Smooth muscle cell (in vitro differentiated cells): Measurements from ENCODE around the gene B3GALT4. TPM values are rescaled to one million over a fixed set of nuclear protein-coding genes. Genes with fewer than 3 reads are reported as not detected.

ENCODE experiments used
- DNase-seq: peaks from one replicate; lab custom pipeline; 2025; ENCODE audit not compliant: unreplicated experiment; lab: John Stamatoyannopoulos, UW
- H2AFZ ChIP-seq: fragments of 200-600 bp; sonication (generic); 2 replicates; pipeline ENCODE4 v1.6.0; 2016; ENCODE audit warnings: antibody characterized with exemption, low read depth, mild to moderate bottlenecking
- H3F3A ChIP-seq: fragments of 200-600 bp; sonication (generic); 2 replicates; pipeline ENCODE4 v1.6.0; 2017; ENCODE audit warnings: antibody characterized with exemption, low read depth
- H3K27ac ChIP-seq: fragments of 200-600 bp; sonication (generic); 2 replicates; pipeline ENCODE4 v1.5.1; 2016; ENCODE audit warnings: low read depth, mild to moderate bottlenecking
- H3K27me3 ChIP-seq: fragments of 200-600 bp; sonication (generic); 2 replicates; pipeline ENCODE4 v1.6.1; 2016; ENCODE audit warnings: low read depth, mild to moderate bottlenecking
- H3K36me3 ChIP-seq: fragments of 200-600 bp; sonication (generic); 2 replicates; pipeline ENCODE4 v1.5.1; 2016; ENCODE audit warnings: low read depth
- H3K4me1 ChIP-seq: fragments of 200-600 bp; sonication (generic); 2 replicates; pipeline ENCODE4 v1.5.1; 2016; ENCODE audit warnings: low read depth
- H3K4me2 ChIP-seq: fragments of 200-600 bp; sonication (generic); 2 replicates; pipeline ENCODE4 v1.6.0; 2016; ENCODE audit warnings: mild to moderate bottlenecking
- H3K4me3 ChIP-seq: fragments of 200-600 bp; sonication (generic); 2 replicates; pipeline ENCODE4 v1.5.1; 2016; ENCODE audit warnings: mild to moderate bottlenecking
- H3K79me2 ChIP-seq: fragments of 200-600 bp; sonication (generic); 2 replicates; pipeline ENCODE4 v1.6.0; 2016; ENCODE audit warnings: low read depth, mild to moderate bottlenecking
- H3K9ac ChIP-seq: fragments of 200-600 bp; sonication (generic); 2 replicates; pipeline ENCODE4 v1.6.0; 2016; ENCODE audit warnings: low read depth
- H3K9me3 ChIP-seq: fragments of 200-600 bp; sonication (generic); replicated peaks from 2 replicates; pipeline ENCODE4 v1.5.1; 2016; ENCODE audit warnings: low read depth
- H4K20me1 ChIP-seq: fragments of 200-600 bp; sonication (generic); 2 replicates; pipeline ENCODE4 v1.6.0; 2016; ENCODE audit warnings: low read depth
- WGBS: methylation state at CpG from one replicate; pipeline ENCODE4 v1.1.7; 2016; ENCODE audit warnings: low lambda C conversion rate; 5-methylcytosine and 5-hydroxymethylcytosine counted together
- polyA plus RNA-seq: library from polyadenylated mRNA; unstranded; fragments of >200 nt; fragmentation: Nextera tagmentation; extraction: Ambion mirVana; gene quantifications from 2 replicates; pipeline ENCODE4 v1.2.1, GENCODE V29; 2016
- total RNA-seq: library from RNA; depleted of rRNA; stranded (reverse); fragments of >200 nt; gene quantifications from 2 replicates; pipeline ENCODE4 v1.2.3, GENCODE V29; 2014
- TF ChIP-seq, protein P1 (sequence below): fragments of 200-600 bp; sonication (generic); IDR thresholded peaks from 2 replicates; pipeline ENCODE4 v1.5.1; 2017; ENCODE audit warnings: borderline replicate concordance, mild to moderate bottlenecking, antibody characterized with exemption; ENCODE audit not compliant: insufficient read depth, poor library complexity, severe bottlenecking

Gene B3GALT4
- total and polyA plus RNA-seq, 2 experiments from 2014 or later = 2.9 to 6.1 TPM

DNA sequence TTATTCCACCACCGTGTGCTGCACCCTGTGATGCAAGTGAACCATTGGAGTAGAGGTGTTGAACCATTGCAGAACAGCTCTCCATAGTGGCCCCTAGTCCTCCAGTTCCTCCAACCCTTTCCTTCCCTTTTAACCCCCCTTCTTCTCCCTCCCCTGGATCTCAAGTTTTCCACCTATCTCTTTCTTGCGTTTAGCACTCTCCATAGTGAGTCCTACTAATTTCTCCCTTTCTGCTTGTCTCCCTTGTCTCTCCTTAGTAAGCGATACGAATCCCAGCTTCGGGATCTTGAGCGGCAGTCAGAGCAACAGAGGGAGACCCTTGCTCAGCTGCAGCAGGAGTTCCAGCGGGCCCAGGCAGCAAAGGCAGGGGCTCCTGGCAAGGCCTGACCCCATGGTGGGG is 13.5 kb downstream of the B3GALT4 start:
- H3K4me1 ChIP-seq = peaks cover 13% of the 10 kb centered on the region
- H3K9ac ChIP-seq = peak overlapping the region; percentile 83
- H3K36me3 ChIP-seq = no peaks in the 10 kb centered on the region
- no peaks in the 10 kb centered on the region for H3K9me3 ChIP-seq
- peaks cover 36% of the 10 kb centered on the region for H3K79me2 ChIP-seq
- H3K27me3 ChIP-seq = no peaks in the 10 kb centered on the region
- H4K20me1 ChIP-seq = no peaks in the 10 kb centered on the region
- H3K4me2 ChIP-seq = peak overlapping the region; percentile 94
- H3K27ac ChIP-seq = peak overlapping the region; percentile 31
- TF ChIP-seq, protein P1, sequence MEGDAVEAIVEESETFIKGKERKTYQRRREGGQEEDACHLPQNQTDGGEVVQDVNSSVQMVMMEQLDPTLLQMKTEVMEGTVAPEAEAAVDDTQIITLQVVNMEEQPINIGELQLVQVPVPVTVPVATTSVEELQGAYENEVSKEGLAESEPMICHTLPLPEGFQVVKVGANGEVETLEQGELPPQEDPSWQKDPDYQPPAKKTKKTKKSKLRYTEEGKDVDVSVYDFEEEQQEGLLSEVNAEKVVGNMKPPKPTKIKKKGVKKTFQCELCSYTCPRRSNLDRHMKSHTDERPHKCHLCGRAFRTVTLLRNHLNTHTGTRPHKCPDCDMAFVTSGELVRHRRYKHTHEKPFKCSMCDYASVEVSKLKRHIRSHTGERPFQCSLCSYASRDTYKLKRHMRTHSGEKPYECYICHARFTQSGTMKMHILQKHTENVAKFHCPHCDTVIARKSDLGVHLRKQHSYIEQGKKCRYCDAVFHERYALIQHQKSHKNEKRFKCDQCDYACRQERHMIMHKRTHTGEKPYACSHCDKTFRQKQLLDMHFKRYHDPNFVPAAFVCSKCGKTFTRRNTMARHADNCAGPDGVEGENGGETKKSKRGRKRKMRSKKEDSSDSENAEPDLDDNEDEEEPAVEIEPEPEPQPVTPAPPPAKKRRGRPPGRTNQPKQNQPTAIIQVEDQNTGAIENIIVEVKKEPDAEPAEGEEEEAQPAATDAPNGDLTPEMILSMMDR = no peak
- WGBS = 85% methylated on average over 7 of the region's 7 CpGs
- H2AFZ ChIP-seq = no peak overlapping the region
- peaks cover 18% of the 10 kb centered on the region for H3F3A ChIP-seq
- no peak for DNase-seq
- H3K4me3 ChIP-seq = peak overlapping the region; percentile 70

DNA sequence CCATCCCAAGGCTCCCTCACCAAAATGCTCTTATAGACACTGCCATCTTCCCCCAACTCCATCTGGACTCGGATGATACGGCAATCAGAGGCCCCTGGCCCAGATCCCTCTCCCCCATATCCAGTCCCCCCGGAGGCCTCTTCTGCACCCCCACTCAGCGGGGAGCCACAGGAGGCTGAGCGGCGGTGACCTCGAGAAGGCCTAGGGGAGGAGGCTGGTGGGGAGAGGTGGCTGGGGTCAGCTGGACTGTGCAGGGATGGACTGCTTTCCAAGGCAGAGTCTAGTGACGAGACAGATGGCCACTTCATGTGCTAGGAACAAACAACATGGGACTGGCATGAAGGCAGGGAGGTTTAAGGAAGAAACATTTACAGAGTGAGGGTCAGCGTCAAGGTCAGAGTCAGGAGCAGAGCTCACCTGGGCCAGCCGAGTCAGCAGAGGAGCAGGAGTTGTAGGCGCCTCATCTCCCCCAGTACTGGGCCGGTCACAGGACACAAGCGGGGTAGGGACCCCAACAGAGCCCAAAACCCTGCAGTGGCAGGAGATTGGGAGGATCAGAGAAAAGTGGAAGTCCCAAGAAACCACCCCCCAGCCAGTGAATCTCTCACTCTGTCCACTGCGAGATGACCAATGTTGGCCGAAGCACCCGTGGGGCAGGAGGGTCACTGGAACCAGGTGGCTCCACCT is 16.2 kb downstream of the B3GALT4 start:
- DNase-seq = no peak
- Histone ChIP-seq H3K4me1 (peaks cover 17% of the 10 kb centered on the region), H3F3A (peaks cover 18% of the 10 kb centered on the region), H2AFZ (no peak overlapping the region), H3K9ac (no peak overlapping the region), H3K27ac (no peak overlapping the region), H3K9me3 (no peaks in the 10 kb centered on the region), H3K4me3 (no peak overlapping the region), H4K20me1 (no peaks in the 10 kb centered on the region), H3K36me3 (no peaks in the 10 kb centered on the region), H3K27me3 (no peaks in the 10 kb centered on the region), H3K4me2 (no peak overlapping the region), H3K79me2 (peaks cover 18% of the 10 kb centered on the region)
- WGBS = 96% methylated on average over 16 of the region's 16 CpGs
- TF ChIP-seq, protein P1 = no peak

- Histone ChIP-seq H3K9me3 (no peaks in the 10 kb centered on the region), H3F3A (peaks cover 18% of the 10 kb centered on the region), H3K36me3 (no peaks in the 10 kb centered on the region), H3K27me3 (no peaks in the 10 kb centered on the region), H3K4me1 (peaks cover 13% of the 10 kb centered on the region), H2AFZ (no peak overlapping the region), H3K4me3 (no peak overlapping the region), H4K20me1 (no peaks in the 10 kb centered on the region), H3K4me2 (no peak overlapping the region), H3K79me2 (peaks cover 11% of the 10 kb centered on the region), H3K9ac (no peak overlapping the region), H3K27ac (no peak overlapping the region)
- TF ChIP-seq, protein P1 = no peak
- DNase-seq = no peak
- WGBS = 84% methylated on average over 9 of the region's 10 CpGs
These were observed 17.3 kb downstream of the B3GALT4 start for GRCh38 chr6:33294086-33294823.
